Measurements from ENCODE around the gene IKZF1.

Gene IKZF1

DNA sequence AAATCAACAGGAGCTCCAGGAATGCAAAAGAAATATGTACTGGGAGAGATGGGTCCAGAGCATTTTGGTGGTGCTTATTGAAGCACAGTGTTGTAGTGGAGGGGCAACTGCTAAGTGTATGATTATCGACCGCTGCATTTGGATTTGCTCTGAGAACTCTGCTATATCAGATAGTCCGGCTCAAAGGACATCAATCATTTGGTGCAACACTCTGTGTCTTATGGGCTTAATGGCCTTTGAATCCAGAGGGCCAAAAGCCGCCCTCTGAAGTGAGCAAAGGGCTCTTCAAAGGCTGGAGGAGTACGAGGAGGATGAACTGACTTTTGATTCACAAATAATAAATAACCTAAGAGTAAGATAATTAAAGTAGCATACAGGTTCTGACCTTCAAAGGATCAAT is 9.4 kb upstream of the IKZF1 start:
- TF ChIP-seq, protein P1, sequence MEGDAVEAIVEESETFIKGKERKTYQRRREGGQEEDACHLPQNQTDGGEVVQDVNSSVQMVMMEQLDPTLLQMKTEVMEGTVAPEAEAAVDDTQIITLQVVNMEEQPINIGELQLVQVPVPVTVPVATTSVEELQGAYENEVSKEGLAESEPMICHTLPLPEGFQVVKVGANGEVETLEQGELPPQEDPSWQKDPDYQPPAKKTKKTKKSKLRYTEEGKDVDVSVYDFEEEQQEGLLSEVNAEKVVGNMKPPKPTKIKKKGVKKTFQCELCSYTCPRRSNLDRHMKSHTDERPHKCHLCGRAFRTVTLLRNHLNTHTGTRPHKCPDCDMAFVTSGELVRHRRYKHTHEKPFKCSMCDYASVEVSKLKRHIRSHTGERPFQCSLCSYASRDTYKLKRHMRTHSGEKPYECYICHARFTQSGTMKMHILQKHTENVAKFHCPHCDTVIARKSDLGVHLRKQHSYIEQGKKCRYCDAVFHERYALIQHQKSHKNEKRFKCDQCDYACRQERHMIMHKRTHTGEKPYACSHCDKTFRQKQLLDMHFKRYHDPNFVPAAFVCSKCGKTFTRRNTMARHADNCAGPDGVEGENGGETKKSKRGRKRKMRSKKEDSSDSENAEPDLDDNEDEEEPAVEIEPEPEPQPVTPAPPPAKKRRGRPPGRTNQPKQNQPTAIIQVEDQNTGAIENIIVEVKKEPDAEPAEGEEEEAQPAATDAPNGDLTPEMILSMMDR (IDR thresholded peaks at IDR 0.05; ENCODE audit: extremely low read depth, missing control alignments) = no peak
- no peak for DNase-seq (ENCODE audit: low spot score)

- TF ChIP-seq, protein P1 (IDR thresholded peaks at IDR 0.05; ENCODE audit: extremely low read depth, missing control alignments) = no peak
- no peak for DNase-seq (ENCODE audit: low spot score)
Measured at GRCh38 chr7:50296799-50297198, 7.7 kb upstream of the IKZF1 start.

DNA sequence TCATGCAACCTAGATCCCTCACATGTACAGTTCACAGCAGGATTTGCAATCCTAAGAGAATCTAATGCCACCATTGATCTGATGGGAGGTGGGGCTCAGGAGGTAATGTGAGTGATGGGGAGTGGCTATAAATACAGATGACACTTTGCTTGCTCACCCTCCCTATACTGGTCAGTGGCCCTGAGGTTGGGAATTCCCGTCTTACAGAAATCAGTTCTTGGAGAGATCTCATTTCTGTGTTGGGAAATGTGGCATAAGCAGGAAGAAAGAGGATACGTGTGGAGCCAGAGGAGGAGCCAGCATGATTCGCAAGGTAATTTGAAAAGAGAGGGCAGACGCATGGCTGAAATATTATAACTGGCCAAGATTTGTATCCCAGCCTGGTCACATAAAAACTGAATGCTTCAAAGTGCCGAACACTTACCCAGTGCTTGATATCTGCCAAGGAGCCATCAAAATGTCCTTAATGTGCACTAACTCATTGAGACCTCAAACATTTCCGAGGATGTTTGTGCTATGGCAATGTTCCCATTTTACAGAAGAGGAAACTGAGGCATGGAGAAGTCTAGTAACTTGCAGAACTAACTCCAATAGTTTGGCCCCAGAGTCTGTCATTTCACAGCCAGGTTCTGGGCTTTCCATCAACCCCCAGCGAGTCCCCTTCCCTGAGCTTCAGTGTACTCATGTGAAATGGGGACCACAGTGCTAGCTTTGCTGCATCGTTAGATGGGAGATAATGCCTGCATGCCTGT is 5.5 kb upstream of the IKZF1 start:
- TF ChIP-seq, protein P1 (IDR thresholded peaks at IDR 0.05; ENCODE audit: extremely low read depth, missing control alignments) = no peak
- no peak for DNase-seq (ENCODE audit: low spot score)

GRCh38 chr7:50300336-50300735 is 4.2 kb upstream of the IKZF1 start:
- TF ChIP-seq, protein P1 (IDR thresholded peaks at IDR 0.05; ENCODE audit: extremely low read depth, missing control alignments) = no peak
- no peak for DNase-seq (ENCODE audit: low spot score)

DNA sequence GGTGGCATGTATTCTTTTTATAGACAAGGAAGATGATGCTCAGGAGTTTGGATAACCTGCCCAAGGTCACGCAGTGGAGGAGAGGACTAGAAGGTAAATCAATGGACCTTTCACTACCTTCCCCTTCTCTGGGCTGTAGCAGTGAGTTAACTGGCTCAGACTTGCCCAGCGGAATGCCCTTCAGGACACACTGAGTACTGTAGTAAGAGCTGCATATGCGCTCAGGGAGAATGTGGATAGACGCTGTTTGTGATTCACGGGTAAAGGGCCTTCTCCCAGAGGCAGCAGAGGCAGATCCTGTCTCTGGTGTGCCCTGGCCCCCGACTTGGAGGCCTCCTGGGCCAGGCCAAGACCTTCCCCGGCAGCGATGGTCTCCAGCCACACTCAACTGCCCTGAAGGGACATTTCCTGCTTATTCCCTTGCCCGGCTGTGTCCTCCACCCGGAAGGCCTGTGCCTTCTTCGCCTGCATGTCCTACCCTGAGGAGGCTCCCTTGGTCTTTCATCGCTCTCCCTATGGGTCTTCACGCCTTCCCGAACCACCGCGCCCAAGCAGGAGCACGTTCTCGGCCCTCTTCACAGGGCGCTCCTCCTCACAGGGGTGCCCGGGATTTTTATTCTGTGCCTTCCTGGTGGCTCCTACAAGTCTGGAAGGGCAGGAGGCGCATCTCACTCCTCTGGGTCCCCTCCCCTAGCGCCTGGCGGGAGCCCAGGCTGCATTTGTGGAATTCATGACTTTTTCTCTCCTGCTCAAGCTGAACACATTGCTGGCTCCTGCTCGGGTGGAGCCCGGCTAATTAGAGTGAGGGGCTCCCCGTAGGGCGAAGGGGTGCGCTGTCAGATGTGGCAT is 1.8 kb upstream of the IKZF1 start:
- no peak for DNase-seq (ENCODE audit: low spot score)
- TF ChIP-seq, protein P1 (IDR thresholded peaks at IDR 0.05; ENCODE audit: extremely low read depth, missing control alignments) = no peak

DNA sequence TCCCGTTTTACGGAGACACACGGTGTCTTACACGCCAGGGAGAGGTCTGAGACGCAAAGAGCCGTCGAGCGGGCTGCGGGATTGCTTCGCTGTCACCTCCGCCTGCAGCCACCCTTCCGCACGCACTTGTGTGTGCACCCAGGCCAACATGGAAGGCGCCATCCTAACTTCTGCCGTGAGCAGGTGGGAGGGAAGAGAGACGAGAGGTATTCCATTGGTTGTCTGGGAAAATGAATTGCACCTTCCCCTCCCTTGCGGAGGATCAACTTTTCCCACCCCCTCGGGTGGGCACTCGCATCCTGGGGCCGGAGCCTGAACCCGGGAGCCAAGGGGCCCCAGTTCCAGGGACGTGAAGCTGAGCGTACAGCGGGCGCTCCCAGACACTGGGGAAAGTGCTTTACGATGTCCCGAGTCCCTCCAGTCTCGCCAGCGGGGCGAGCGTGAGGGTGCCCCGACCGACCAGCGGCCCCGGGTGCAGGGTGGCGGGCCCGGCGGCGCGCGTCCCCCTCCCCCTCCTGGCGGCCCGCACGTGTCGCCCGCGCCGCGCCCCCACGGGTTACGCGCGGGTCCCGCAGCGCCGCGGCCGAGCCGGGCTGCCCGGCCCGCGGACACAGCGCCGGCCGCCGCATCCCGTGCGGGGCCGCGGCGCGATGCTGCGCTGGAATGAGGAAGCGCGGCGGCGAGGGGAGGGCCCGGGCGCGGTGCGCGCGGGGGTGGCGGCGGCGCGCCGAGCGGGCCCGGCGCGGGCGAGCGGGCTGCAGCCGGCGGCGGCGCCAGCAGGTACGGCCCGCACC is 984 bp upstream of the IKZF1 start:
- DNase-seq (ENCODE audit: low spot score) = no peak
- TF ChIP-seq, protein P1 (IDR thresholded peaks at IDR 0.05; ENCODE audit: extremely low read depth, missing control alignments) = no peak

Measured in GM20000 (cell line).